MV-4-11 (cell line): ENCODE results near the gene HAPSTR1.
"Not testable (repeated sequence)": the region's sequence is repeated elsewhere in the genome, so short reads cannot be mapped to it uniquely, and the experiment has no call there.

Source experiments
- DNase-seq: peaks from one replicate; lab custom pipeline; 2025; lab: John Stamatoyannopoulos, UW

HAPSTR1 gene

GRCh38 chr16:9090960-9091866 lies at the start of gene HAPSTR1:
HAPSTR1 (plus strand) TSS chr16:9091644; CDS start chr16:9092045, 401 bp downstream.
- peak; percentile 99 for DNase-seq

GRCh38 chr16:9042533-9042932 lies 48.9 kb upstream of the HAPSTR1 start:
- no peak for DNase-seq

DNA sequence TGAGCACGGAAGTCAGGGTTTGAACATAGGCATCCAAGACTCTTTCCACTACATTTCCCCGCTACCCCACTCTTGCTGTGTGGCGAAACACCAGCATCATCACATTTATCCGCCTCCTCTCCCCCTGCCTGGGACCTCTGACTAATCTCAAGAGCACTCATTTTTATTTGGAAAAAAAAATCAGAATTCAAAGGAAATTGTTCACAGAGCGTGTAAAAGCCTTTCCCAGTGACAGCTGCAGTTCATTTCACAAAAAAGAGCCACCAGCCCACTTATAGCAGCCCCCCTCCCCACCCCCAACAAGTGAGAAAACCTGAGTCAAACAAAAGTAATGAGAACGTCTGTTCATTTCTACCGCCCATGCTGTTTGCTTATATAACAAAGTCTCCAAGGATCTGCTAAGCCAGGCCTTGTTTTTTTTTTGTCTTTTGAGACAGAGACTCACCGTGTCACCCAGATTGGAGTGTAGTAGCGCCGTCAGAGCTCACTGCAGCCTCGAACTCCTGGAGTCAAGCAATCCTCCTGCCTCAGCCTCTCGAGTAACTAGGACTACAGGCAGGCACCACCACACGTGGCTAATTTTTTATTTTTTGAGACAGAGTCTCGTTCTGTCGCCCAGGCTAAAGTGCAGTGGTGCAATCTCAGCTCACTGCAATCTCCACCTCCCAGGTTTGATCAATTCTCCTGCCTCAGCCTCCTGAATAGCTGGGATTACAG lies 48.3 kb upstream of the HAPSTR1 start:
- no peak for DNase-seq

DNA sequence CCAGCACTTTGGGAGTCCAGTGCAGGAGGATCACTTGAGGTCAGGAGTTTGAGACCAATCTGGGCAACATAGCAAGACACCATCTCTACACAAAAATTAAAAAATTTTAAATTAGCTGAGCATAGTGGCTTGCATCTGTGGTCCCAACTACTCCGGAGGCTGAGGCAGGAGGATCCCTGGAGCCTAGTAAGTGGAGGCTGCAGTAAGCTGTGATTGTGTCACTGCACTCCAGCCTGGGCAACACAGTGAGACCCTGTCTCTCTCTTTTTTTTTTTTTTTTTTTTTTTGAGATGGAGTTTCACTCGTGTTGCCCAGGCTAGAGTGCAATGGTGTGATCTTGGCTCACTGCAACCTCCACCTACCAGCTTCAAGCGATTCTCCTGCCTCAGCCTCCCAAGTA lies 45.9 kb upstream of the HAPSTR1 start:
- not testable (repeated sequence) for DNase-seq

- DNase-seq, result no peak
These were observed 44.8 kb upstream of the HAPSTR1 start for GRCh38 chr16:9046667-9047055.

GRCh38 chr16:9047689-9048301 lies 43.6 kb upstream of the HAPSTR1 start:
- peak; percentile 97 for DNase-seq

- no peak for DNase-seq
These were observed 43.1 kb upstream of the HAPSTR1 start for GRCh38 chr16:9048302-9048700.

DNA sequence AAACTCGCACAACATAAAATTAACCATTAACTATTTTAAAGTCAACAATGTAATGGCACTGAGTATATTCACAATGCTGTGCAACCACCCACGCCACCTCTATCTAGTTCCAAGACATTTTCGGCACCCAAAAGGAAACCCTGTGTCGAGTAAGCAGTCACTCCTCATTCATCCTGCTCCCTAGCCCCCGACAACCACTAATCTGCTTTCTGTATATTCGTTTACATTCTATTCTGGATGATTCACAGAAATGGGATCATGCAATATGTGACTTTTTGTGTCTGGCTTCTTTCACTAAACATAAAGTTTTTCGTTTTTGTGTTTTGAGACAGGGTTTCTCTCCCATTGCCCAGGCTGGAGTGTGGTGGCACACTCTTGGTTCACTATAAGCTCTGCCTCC lies 42.2 kb upstream of the HAPSTR1 start:
- DNase-seq, result no peak

GRCh38 chr16:9050102-9050830 lies 41.2 kb upstream of the HAPSTR1 start:
- DNase-seq, result no peak

- DNase-seq, result no peak
These were observed 38.3 kb upstream of the HAPSTR1 start for GRCh38 chr16:9053006-9053601.

- DNase-seq, result no peak
These were observed 37.0 kb upstream of the HAPSTR1 start for GRCh38 chr16:9054460-9054859.

DNA sequence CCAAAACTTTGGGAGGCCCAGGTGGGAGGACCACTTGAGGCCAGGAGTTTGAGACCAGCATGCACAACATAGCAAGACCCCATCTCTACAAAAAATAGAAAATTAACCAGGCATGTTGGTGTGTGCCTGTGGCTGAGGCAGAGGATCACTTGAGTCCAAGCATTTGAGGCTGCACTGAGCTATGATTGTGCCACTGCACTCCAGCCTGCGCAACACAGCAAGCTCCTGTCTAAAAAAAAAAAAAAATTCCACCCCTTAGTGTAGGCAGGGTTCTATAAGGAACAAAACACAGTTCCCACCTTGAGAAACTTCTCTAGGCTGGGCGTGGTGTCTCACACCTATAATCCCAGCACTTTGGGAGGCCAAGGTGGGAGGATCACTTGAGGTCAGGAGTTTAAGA lies 36.3 kb upstream of the HAPSTR1 start:
- DNase-seq, result no peak

- no peak for DNase-seq
These were observed 35.8 kb upstream of the HAPSTR1 start for GRCh38 chr16:9055661-9056060.

DNA sequence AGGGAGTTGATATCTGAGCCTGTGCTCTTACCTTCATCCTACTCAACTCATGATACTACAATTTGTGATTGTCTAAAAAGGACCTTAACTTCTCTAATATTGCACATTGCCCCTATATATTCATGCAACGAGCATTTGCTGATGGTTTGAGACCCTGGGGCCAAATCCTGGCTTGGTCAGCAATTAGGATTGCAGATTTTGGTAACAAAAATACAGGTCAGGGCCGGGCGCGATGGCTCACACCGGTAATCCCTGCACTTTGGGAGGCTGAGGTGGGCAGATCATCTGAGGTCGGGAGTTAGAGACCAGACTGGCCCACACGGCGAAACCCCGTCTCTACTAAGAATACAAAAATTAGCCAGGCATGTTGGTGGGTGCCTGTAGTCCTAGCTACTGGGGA lies 35.4 kb upstream of the HAPSTR1 start:
- no peak for DNase-seq

- no peak for DNase-seq
These were observed 33.2 kb upstream of the HAPSTR1 start for GRCh38 chr16:9058211-9058610.

DNA sequence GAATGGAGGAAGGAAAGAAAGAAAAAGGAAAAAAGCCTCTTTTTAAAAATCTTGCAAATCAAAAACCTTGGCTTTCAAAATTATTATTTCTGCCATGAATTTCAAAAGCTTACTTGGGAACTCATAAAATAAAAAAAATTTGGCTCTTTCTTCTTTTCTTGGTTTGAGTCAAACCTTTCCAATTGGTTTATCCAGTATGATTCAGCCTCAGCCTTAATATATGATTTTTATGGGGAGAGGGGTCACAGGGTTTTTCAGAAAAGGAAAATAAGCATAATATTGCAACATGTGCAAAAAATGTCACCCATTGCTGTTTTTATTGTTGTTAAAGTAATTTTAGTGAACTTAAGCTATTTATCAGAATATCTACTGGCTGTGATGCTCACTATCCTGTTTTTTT lies 31.2 kb upstream of the HAPSTR1 start:
- no peak for DNase-seq

DNA sequence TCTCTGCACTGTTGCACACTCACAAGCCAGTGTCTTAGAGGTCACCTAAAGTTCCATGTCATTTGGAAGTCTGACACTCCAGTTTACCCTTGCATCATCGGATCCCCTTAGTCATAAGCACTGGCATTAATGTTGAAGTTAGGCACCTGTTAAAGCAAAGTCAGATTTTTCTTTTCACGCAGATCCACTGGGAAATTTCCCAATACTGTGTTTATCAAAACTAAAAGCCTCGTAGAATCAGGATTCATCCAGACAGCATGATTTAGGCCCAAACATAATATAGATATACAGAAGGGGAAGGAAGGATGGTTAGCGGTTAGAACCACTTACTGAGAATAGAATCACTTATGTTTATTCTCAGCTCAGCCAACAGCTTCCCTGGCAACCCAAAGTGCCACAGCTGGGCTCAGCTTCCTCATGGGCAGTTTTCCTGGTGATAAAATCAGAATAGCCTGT lies 30.1 kb upstream of the HAPSTR1 start:
- DNase-seq, result peak; percentile 93

DNA sequence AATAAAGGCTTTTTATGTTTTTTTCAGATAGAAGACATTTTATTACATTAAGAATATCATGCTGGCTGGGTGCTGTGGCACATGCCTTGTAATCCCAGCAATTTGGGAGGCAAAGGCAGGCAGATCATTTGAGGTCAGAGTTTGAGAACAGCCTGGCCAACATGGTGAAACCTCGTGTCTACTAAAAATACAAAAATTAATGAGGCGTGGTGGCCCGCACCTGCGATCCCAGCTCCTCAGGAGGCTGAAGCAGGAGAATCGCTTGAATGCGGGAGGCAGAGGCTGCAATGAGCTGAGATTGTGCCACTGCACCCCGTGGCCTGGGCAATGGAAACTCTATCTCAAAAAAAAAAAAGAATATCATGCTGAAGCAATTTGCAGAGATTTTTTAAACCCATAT lies 29.1 kb upstream of the HAPSTR1 start:
- DNase-seq, result no peak

DNA sequence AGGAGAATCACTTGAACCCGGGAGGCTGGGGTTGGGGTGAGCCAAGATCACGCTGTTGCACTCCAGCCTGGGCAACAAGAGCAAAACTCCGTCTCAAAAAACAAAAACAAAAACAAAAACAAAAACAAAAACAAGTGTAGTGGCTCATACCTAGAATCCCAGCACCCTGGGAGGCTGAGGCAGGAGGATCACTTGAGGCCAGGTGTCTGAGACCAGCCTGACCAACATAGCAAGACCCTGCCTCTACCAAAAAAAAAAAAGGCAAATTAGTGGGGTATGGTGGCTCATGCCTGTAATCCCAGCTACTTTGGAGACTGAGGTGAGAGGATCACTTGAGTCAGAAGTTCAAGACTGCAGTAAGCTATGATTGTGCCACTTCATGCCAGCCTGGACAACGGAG lies 26.4 kb upstream of the HAPSTR1 start:
- DNase-seq, result no peak

DNA sequence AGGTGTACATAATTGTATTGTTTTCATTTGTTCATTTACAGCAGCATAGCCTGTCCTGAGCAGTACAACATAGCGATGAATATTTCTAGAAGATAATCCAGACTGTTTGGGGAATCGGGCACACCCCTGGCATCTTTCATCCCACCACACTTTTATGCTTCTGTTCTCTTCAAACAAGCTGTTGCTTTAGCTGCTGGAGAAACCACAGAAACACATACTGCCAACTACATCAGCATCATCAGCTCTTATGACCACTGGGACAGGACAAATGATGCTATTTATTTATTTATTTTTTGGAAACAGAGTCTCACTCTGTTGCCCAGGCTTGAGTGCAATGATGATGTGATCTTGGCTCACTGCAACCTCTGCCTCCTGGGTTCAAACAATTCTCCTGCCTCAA lies 22.6 kb upstream of the HAPSTR1 start:
- no peak for DNase-seq

DNA sequence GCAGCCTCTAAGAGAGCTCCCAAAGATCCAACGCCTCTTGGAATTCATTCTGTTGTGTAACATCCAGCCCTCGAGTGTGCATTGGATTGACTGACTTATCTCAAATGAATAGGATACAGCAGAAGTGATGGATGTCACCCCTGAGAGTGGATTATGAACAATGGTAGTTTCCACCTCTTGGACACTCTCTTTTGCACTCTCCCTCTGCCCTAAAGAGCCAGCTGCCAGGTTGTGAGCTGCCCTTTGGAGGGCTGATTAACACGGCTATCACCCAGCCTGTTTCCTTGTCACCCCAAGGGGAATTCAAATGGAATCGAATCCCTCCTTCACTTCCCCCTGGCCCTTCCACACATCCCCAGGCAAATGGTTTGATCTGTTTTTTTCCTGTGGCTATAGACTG lies 21.2 kb upstream of the HAPSTR1 start:
- DNase-seq, result no peak

DNA sequence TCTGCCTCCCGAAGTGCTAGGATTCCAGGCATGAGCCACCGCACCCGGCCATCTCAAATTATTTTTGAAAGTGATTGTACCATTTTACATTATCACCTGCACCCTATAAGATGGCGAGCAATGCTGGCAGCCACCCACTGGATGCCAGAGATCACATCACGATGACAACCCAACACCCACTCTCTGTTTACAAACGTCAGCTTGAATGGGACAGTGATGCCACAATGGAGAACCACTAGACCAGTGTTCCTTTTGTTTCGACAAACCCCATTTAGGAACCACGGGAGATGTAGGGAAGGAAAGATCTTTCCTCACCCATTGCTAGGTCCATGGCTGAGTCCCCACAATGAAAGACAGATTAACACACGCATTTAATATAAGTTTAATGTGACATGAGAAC lies 20.1 kb upstream of the HAPSTR1 start:
- DNase-seq, result no peak
